H9 (cell line): ENCODE data around the gene CCPG1. TPM values are rescaled to one million over a fixed set of nuclear protein-coding genes. Genes with fewer than 3 reads are reported as not detected.

Source experiments
- DNase-seq: peaks from one replicate; pipeline ENCODE4 v3.0.0-alpha.2; 2017
- H2AFZ ChIP-seq: one replicate; pipeline ENCODE4 v1.6.1; 2013; ENCODE audit warnings: mild to moderate bottlenecking, low read length, control low read depth, moderate library complexity
- H2AK5ac ChIP-seq: 2 replicates; pipeline ENCODE4 v1.6.1; 2013; ENCODE audit warnings: low read length, control low read depth, mixed read lengths; ENCODE audit not compliant: insufficient read length
- H2BK120ac ChIP-seq: one replicate; pipeline ENCODE4 v1.6.1; 2013; ENCODE audit warnings: low read depth, mild to moderate bottlenecking, low read length, control low read depth, inconsistent platforms; ENCODE audit not compliant: poor library complexity, severe bottlenecking
- H2BK12ac ChIP-seq: 2 replicates; pipeline ENCODE4 v1.6.1; 2013; ENCODE audit warnings: low read length, control low read depth, mixed read lengths, low read depth; ENCODE audit not compliant: insufficient read length
- H2BK15ac ChIP-seq: 2 replicates; pipeline ENCODE4 v1.6.1; 2013; ENCODE audit warnings: low read depth, low read length, control low read depth
- H2BK20ac ChIP-seq: one replicate; pipeline ENCODE4 v1.6.1; 2013; ENCODE audit warnings: low read depth, mild to moderate bottlenecking, low read length, control low read depth, inconsistent platforms; ENCODE audit not compliant: poor library complexity, severe bottlenecking
- H2BK5ac ChIP-seq: 2 replicates; pipeline ENCODE4 v1.6.1; 2013; ENCODE audit warnings: low read length, control low read depth, mixed read lengths; ENCODE audit not compliant: insufficient read length
- H3K14ac ChIP-seq: 2 replicates; pipeline ENCODE4 v1.6.1; 2013; ENCODE audit warnings: low read length, control low read depth; ENCODE audit not compliant: insufficient read depth
- H3K18ac ChIP-seq: 2 replicates; pipeline ENCODE4 v1.6.1; 2013; ENCODE audit warnings: low read depth, mild to moderate bottlenecking, mixed read lengths, low read length, control low read depth; ENCODE audit not compliant: insufficient read length
- H3K23ac ChIP-seq: 2 replicates; pipeline ENCODE4 v1.6.1; 2013; ENCODE audit warnings: low read length, control low read depth, mixed read lengths, low read depth; ENCODE audit not compliant: insufficient read length
- H3K23me2 ChIP-seq: 2 replicates; pipeline ENCODE4 v1.6.1; 2013; ENCODE audit warnings: low read depth, mild to moderate bottlenecking, mixed read lengths, low read length, control low read depth; ENCODE audit not compliant: insufficient read length, poor library complexity, severe bottlenecking
- H3K27ac ChIP-seq: 2 replicates; pipeline ENCODE4 v1.5.1; 2013; ENCODE audit warnings: low read length, control low read depth, mixed read lengths, low read depth; ENCODE audit not compliant: insufficient read length
- H3K27me3 ChIP-seq: 2 replicates; pipeline ENCODE4 v1.6.1; 2013; ENCODE audit warnings: low read length, control low read depth, inconsistent platforms; ENCODE audit not compliant: insufficient read depth
- H3K4ac ChIP-seq: 2 replicates; pipeline ENCODE4 v1.6.1; 2013; ENCODE audit warnings: low read depth, mild to moderate bottlenecking, control low read depth, inconsistent platforms, low read length, moderate library complexity
- H3K4me1 ChIP-seq: 2 replicates; pipeline ENCODE4 v1.6.1; 2013; ENCODE audit warnings: low read length, control low read depth, inconsistent platforms; ENCODE audit not compliant: insufficient read depth
- H3K4me2 ChIP-seq: 2 replicates; pipeline ENCODE4 v1.6.1; 2013; ENCODE audit warnings: low read length, control low read depth, mixed read lengths; ENCODE audit not compliant: insufficient read length, insufficient read depth
- H3K56ac ChIP-seq: 2 replicates; pipeline ENCODE4 v1.6.1; 2013; ENCODE audit warnings: low read depth, mild to moderate bottlenecking, mixed read lengths, low read length, control low read depth; ENCODE audit not compliant: insufficient read length
- H3K79me1 ChIP-seq: 2 replicates; pipeline ENCODE4 v1.6.1; 2013; ENCODE audit warnings: low read depth, mild to moderate bottlenecking, moderate library complexity, low read length, control low read depth, inconsistent platforms; ENCODE audit not compliant: insufficient read depth, poor library complexity, severe bottlenecking
- H3K79me2 ChIP-seq: 2 replicates; pipeline ENCODE4 v1.6.1; 2013; ENCODE audit warnings: low read length, control low read depth, inconsistent platforms; ENCODE audit not compliant: insufficient read depth
- H3K9ac ChIP-seq: 2 replicates; pipeline ENCODE4 v1.6.1; 2013; ENCODE audit warnings: low read length, control low read depth, mixed read lengths; ENCODE audit not compliant: insufficient read length; ENCODE audit errors: extremely low read depth
- H3K9me3 ChIP-seq: one replicate; pipeline ENCODE4 v1.6.1; 2013; ENCODE audit warnings: low read depth, low read length, inconsistent platforms; ENCODE audit not compliant: control insufficient read depth
- H3T11ph ChIP-seq: one replicate; pipeline ENCODE4 v1.6.1; 2013; ENCODE audit warnings: mild to moderate bottlenecking, low read length, control low read depth, inconsistent platforms
- H4K20me1 ChIP-seq: one replicate; pipeline ENCODE4 v1.6.1; 2013; ENCODE audit not compliant: control insufficient read depth, insufficient read length, insufficient read depth
- H4K5ac ChIP-seq: 2 replicates; pipeline ENCODE4 v1.6.1; 2013; ENCODE audit warnings: low read depth, mild to moderate bottlenecking, mixed read lengths, low read length, control low read depth; ENCODE audit not compliant: insufficient read length
- H4K8ac ChIP-seq: replicated peaks from 2 replicates; pipeline ENCODE4 v1.6.1; 2013; ENCODE audit warnings: low read length, control low read depth, mixed read lengths, low read depth; ENCODE audit not compliant: insufficient read length
- H4K91ac ChIP-seq: 2 replicates; pipeline ENCODE4 v1.6.1; 2013; ENCODE audit warnings: low read depth, mild to moderate bottlenecking, moderate library complexity, mixed read lengths, low read length, control low read depth; ENCODE audit not compliant: insufficient read length
- H3K27ac Mint-ChIP-seq, 3 experiments: 2 replicates in 2 of 3; 3 replicates in 1 of 3; pipeline ENCODE4 v1.8.0; 2020 to 2021; ENCODE audit warnings: mixed read lengths in 3 of 3, mild to moderate bottlenecking in 1 of 3, moderate library complexity in 1 of 3
- H3K27me3 Mint-ChIP-seq: 2 replicates; pipeline ENCODE4 v1.8.0; 2021; ENCODE audit warnings: low read depth, mild to moderate bottlenecking, moderate library complexity, mixed read lengths
- H3K36me3 Mint-ChIP-seq, 3 experiments: 2 replicates in 2 of 3; 3 replicates in 1 of 3; pipeline ENCODE4 v1.8.0; 2020 to 2021; ENCODE audit warnings: low read depth in 3 of 3, mixed read lengths in 3 of 3; ENCODE audit not compliant: insufficient read depth in 1 of 3
- H3K4me1 Mint-ChIP-seq, 2 experiments: 2 replicates each; pipeline ENCODE4 v1.8.0; 2020; ENCODE audit warnings: mixed read lengths in 2 of 2
- H3K4me3 Mint-ChIP-seq, 2 experiments: 2 replicates in 1 of 2; 3 replicates in 1 of 2; pipeline ENCODE4 v1.8.0; 2020 to 2021; ENCODE audit warnings: mild to moderate bottlenecking in 2 of 2, mixed read lengths in 2 of 2, moderate library complexity in 1 of 2
- H3K9me3 Mint-ChIP-seq, 2 experiments: 2 replicates in 1 of 2; 3 replicates in 1 of 2; pipeline ENCODE4 v1.8.0; 2020; ENCODE audit warnings: mild to moderate bottlenecking in 2 of 2, mixed read lengths in 2 of 2, moderate library complexity in 1 of 2
- CTCF ChIP-seq: fragments of 200-600 bp; sonication (generic); conservative IDR thresholded peaks from 3 replicates; pipeline ENCODE4 v1.8.0; 2021; ENCODE audit warnings: antibody characterized with exemption, mild to moderate bottlenecking
- total RNA-seq: library from RNA; stranded (reverse); gene quantifications from 2 replicates; pipeline ENCODE4 v1.2.1, GENCODE V29; 2021

The CCPG1 gene
- total RNA-seq, 1 experiment from 2014 or later, result 9.0 TPM

- H2BK20ac ChIP-seq, result no peak overlapping the region
- H3T11ph ChIP-seq, result no peak overlapping the region
- Mint-ChIP-seq H3K36me3 (no peaks in the 10 kb centered on the region; a peak in 1 of 7 replicates), H3K9me3 (no peaks in the 10 kb centered on the region), H3K4me3 (no peak overlapping the region), H3K4me1 (peaks cover 0 to 8% of the 10 kb centered on the region in 2 experiments; a peak in 2 of 4 replicates), H3K27me3 (no peaks in the 10 kb centered on the region), H3K27ac (no peak overlapping the region)
- no peak overlapping the region for H2BK5ac ChIP-seq
- no peak overlapping the region for H4K91ac ChIP-seq
- H3K18ac ChIP-seq, result no peak overlapping the region
- H2AFZ ChIP-seq, result no peak overlapping the region
- no peak overlapping the region for H2BK15ac ChIP-seq
- no peaks in the 10 kb centered on the region for H3K4me1 ChIP-seq
- no peaks in the 10 kb centered on the region for H3K79me1 ChIP-seq
- H3K79me2 ChIP-seq, result no peaks in the 10 kb centered on the region
- no peaks in the 10 kb centered on the region for H3K23me2 ChIP-seq
- no peak overlapping the region for H2BK12ac ChIP-seq
- no peak overlapping the region for H3K14ac ChIP-seq
- no peak overlapping the region for H4K5ac ChIP-seq
- H2AK5ac ChIP-seq, result no peak overlapping the region
- no peak overlapping the region for H4K8ac ChIP-seq
- TF ChIP-seq CTCF, result no peak
- no peaks in the 10 kb centered on the region for H3K9me3 ChIP-seq
- H3K23ac ChIP-seq, result no peak overlapping the region
- H3K9ac ChIP-seq, result no peak overlapping the region
- no peak overlapping the region for H2BK120ac ChIP-seq
- no peak overlapping the region for H3K4me2 ChIP-seq
- no peak overlapping the region for H3K56ac ChIP-seq
- no peak overlapping the region for H3K27ac ChIP-seq
- no peak overlapping the region for H3K4ac ChIP-seq
- H3K27me3 ChIP-seq, result no peaks in the 10 kb centered on the region
- H4K20me1 ChIP-seq, result no peaks in the 10 kb centered on the region
- DNase-seq, result no peak
Measured at GRCh38 chr15:55358471-55358870, 49.7 kb downstream of the CCPG1 start.
